ENCODE results near the gene ZNF30. TPM values are rescaled to one million over a fixed set of nuclear protein-coding genes. Genes with fewer than 3 reads are reported as not detected.
"Not testable (repeated sequence)": the region's sequence is repeated elsewhere in the genome, so short reads cannot be mapped to it uniquely, and the experiment has no call there.

The ZNF30 gene
- total RNA-seq, 2 experiments from 2014 or later = 4.4 to 5.5 TPM

DNA sequence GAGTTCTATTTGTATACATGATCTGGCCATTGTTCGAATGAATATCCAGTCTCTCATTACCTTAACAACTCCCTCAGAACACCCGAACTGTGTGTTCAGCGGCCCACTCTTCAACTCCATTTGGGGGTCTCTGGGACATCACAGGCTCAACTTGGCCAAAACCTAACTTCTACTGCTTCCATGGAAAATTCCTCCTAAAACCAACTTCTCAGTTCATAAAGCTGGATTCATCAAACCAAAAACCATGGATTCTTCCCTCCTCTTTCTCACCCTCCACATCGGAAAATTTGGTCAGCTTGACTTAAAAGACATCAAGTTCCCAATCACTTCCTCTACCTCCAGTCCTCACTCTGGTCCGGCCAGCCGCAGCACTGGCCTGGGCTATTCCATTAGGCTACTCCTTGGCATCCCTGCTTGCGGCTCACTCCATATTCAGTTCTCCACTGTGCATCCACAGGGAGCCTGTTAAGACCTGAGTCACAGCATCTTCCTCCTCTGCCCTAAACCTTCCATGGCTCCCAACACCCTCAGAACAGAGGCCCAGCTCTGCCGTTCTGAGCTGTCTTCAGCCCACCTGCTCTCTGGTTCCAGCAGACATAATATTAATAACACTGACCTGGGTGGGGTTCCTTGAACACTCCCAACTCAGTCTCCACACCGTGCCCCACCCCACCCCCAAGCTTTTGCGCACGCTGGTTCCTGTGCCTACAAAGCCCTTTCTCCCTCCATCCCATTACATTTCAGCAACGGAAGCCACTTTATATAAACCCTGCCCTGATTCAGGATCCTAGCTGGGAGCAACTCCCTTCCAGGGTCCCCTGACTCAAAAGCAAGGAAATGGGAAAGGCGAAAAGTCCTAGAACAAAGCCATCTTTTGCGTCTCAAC lies 36.2 kb downstream of the ZNF30 start:
- intact Hi-C loops (cut with micrococcal nuclease) = loop anchor here (10.0 kb wide), 1 partner anchor 188 kb away; the partner anchor contains the start of gene ZNF599
- Mint-ChIP-seq H3K36me3 (ENCODE audit: low read depth) (peaks cover 51% of the 10 kb centered on the region), H3K9me3 (peaks cover 59% of the 10 kb centered on the region), H3K27ac (peak overlapping the region; percentile 60), H3K4me1 (ENCODE audit: low read depth) (peaks cover 21% of the 10 kb centered on the region), H3K27me3 (ENCODE audit: low read depth) (no peaks in the 10 kb centered on the region), H3K4me3 (peak overlapping the region; percentile 89)
- CTCF ChIA-PET = interaction anchor here (0.8 to 1.4 kb wide), 5 partner anchors 11 to 101 kb away, joined by 3 to 4 read pairs (median 4); no protein-coding TSS in a partner anchor
- DNase-seq = peak; percentile 33

DNA sequence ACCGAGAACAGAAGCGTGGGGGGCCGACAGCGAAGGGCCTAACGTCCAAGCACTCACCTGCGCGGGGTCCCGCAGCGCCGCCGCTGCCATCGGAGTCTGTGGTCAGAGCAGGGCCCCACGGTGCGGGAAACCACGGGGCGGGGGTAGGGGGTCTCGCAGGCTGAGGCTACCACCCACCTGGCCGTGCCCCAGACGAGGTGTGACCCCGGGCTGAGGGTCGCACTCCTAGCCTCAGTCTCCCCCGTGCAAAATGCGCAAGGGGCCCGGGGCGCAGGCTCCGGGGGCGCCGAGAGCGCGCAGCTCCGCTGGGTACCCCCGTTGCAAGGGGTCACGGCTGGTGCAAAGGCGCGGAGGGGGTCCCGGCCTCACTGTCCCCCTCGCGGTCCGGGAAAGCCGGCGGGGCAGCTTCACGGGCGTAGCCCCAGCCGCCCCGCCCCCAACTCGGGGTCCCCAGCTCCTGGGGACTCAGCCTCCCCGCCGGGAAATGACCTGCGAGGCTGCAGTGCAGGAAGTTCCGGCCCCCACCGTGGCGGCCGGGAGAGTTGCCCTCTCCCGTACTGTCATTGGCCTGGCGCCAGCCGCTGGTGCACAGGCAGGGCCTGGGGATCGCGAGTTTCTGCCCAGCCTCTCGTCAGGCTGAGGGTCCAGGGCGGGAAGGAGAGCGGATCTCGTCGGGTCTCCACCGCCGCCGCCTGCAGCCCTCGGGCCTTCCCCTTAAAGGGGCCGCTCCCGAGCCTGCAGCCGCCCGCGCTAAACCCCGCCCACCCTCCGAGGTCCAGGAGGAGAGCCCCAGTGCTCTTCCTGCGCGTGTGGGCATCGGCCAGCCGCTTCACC lies 37.1 kb downstream of the ZNF30 start, which contains the start of gene ZNF792:
TSS of gene ZNF792 (minus strand) at position 657 of the 834 bp plus-strand sequence. CDS start at position 90, 567 bp downstream.
- intact Hi-C loops (cut with micrococcal nuclease) = loop anchor here (1.0 to 10.0 kb wide), 2 partner anchors 37 to 189 kb away; partner anchors contain the start of genes ZNF30 and ZNF599
- peaks cover 59% of the 10 kb centered on the region for H3K9me3 Mint-ChIP-seq
- H3K36me3 Mint-ChIP-seq (ENCODE audit: low read depth) = peaks cover 49% of the 10 kb centered on the region
- no peaks in the 10 kb centered on the region for H3K27me3 Mint-ChIP-seq (ENCODE audit: low read depth)
- DNase-seq = peak; percentile 67
- CTCF ChIA-PET = interaction anchor here (0.6 to 1.4 kb wide), 6 partner anchors 10 to 204 kb away, joined by 3 to 4 read pairs (median 4); no protein-coding TSS in a partner anchor
- H3K27ac Mint-ChIP-seq = peak within 1 kb of the TSS; percentile 60
- peaks cover 21% of the 10 kb centered on the region for H3K4me1 Mint-ChIP-seq (ENCODE audit: low read depth)
- H3K4me3 Mint-ChIP-seq = peak within 1 kb of the TSS; percentile 89

DNA sequence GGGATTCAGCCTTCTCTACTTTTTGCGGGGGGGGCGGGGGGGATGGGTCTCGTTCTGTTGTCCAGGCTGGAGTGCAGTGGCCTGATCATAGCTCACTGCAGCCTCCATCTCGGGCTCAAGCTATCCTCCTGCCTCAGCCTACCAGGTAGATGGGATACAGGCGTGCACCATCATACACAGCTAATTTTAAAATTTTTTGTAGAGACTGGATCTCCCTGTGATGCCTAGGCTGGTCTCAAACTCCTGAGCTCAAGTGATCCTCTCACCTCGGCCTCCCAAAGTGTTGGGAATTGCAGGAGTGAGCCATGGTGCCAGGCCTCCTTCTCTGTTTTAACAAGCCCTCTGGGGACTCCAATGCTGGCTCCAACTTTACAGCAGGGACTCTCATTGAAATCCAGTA lies 37.9 kb downstream of the ZNF30 start:
- no peak overlapping the region for H3K27ac Mint-ChIP-seq
- H3K9me3 Mint-ChIP-seq = peaks cover 55% of the 10 kb centered on the region
- CTCF ChIA-PET = no interaction called here
- DNase-seq = no peak
- H3K27me3 Mint-ChIP-seq (ENCODE audit: low read depth) = no peaks in the 10 kb centered on the region
- intact Hi-C loops (cut with micrococcal nuclease) = loop anchor here (1.0 to 10.0 kb wide), 2 partner anchors 38 to 190 kb away; partner anchors contain the start of genes ZNF30 and ZNF599
- peaks cover 21% of the 10 kb centered on the region for H3K4me1 Mint-ChIP-seq (ENCODE audit: low read depth)
- peak overlapping the region; percentile 63 for H3K4me3 Mint-ChIP-seq
- peaks cover 41% of the 10 kb centered on the region for H3K36me3 Mint-ChIP-seq (ENCODE audit: low read depth)

DNA sequence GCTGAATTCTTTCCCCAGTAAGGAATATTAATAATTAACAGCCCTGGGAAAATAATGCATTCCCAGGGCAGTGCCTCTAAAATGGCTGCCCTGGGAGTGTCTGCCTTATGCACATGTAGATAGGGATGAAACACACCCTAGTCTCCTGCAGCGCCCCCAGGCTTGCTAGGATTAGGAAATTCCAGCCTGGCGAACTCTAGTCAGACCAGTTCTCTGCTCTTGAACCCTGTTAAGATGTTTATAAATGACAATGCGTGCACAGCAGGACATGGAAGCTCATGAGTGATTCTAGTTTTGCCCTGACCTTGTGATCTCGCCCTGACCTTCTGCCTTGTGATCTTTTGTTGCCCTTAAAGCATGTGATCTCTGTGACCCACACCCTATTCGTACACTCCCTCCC lies 38.8 kb downstream of the ZNF30 start:
- Mint-ChIP-seq H3K4me1 (ENCODE audit: low read depth) (peaks cover 21% of the 10 kb centered on the region), H3K9me3 (peaks cover 46% of the 10 kb centered on the region), H3K36me3 (ENCODE audit: low read depth) (peaks cover 32% of the 10 kb centered on the region)
- CTCF ChIA-PET = interaction anchor here (1.3 kb wide), 1 partner anchor 78 kb away, joined by 4 read pairs; no protein-coding TSS in a partner anchor
- intact Hi-C loops (cut with micrococcal nuclease) = loop anchor here (10.0 kb wide), 1 partner anchor 191 kb away; the partner anchor contains the start of gene ZNF599
- not testable (repeated sequence) for H3K4me3 Mint-ChIP-seq; H3K27me3 Mint-ChIP-seq (ENCODE audit: low read depth); DNase-seq; H3K27ac Mint-ChIP-seq

DNA sequence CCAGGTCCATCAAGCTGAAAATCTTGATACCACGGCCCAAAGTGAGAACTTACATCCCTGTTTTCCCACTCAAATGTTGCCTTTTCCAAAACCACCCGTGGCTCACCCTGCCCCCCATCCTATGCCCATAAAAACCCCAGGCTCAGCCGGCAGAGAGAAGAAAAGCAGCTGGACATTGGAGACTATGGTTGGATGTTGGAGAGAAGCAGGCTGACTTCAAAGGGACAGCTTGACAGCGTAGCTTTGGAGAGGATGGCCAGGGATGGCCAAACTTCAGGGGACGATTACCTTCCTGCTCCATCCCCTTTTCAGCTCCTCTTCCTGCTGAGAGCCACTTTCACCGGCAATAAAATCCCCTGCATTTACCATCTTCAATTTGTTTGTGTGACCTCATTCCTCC lies 40.8 kb downstream of the ZNF30 start:
- Mint-ChIP-seq H3K27ac (no peak overlapping the region), H3K4me1 (ENCODE audit: low read depth) (peaks cover 9% of the 10 kb centered on the region), H3K9me3 (peaks cover 29% of the 10 kb centered on the region), H3K36me3 (ENCODE audit: low read depth) (peaks cover 15% of the 10 kb centered on the region), H3K27me3 (ENCODE audit: low read depth) (no peaks in the 10 kb centered on the region), H3K4me3 (no peak overlapping the region)
- intact Hi-C loops (cut with micrococcal nuclease) = loop anchor here (10.0 kb wide), 1 partner anchor 193 kb away; the partner anchor contains the start of gene ZNF599
- no peak for DNase-seq
- CTCF ChIA-PET = interaction anchor here (0.9 to 9.0 kb wide), 4 partner anchors 15 to 123 kb away, joined by 3 to 110 read pairs (median 3); no protein-coding TSS in a partner anchor

DNA sequence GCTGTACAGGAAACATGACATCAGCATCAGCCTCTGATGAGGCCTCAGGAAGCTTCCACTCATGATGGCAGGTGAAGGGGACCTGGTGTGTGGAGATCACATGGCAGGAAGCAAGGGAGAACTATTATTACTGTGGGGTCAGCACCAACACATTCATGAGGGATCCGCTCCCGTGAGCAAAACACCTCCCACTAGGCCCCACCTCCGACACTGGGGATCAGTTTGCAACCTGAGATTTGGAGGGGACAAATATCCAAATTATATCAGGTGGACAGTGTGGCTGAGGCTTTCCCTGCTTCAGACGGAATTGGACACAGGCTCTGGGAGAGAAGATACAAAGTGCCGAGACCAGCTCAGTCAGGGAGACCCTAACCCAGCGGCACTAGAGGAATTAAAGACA lies 43.0 kb downstream of the ZNF30 start:
- Mint-ChIP-seq H3K27ac (no peak overlapping the region), H3K36me3 (ENCODE audit: low read depth) (peaks cover 7% of the 10 kb centered on the region), H3K4me3 (no peak overlapping the region), H3K4me1 (ENCODE audit: low read depth) (peaks cover 16% of the 10 kb centered on the region), H3K9me3 (peaks cover 28% of the 10 kb centered on the region), H3K27me3 (ENCODE audit: low read depth) (no peaks in the 10 kb centered on the region)
- CTCF ChIA-PET = interaction anchor here (0.9 to 9.0 kb wide), 2 partner anchors 20 to 44 kb away, joined by 4 to 110 read pairs; no protein-coding TSS in a partner anchor
- intact Hi-C loops (cut with micrococcal nuclease) = loop anchor here (10.0 kb wide), 1 partner anchor 195 kb away; the partner anchor contains the start of gene ZNF599
- DNase-seq = no peak

DNA sequence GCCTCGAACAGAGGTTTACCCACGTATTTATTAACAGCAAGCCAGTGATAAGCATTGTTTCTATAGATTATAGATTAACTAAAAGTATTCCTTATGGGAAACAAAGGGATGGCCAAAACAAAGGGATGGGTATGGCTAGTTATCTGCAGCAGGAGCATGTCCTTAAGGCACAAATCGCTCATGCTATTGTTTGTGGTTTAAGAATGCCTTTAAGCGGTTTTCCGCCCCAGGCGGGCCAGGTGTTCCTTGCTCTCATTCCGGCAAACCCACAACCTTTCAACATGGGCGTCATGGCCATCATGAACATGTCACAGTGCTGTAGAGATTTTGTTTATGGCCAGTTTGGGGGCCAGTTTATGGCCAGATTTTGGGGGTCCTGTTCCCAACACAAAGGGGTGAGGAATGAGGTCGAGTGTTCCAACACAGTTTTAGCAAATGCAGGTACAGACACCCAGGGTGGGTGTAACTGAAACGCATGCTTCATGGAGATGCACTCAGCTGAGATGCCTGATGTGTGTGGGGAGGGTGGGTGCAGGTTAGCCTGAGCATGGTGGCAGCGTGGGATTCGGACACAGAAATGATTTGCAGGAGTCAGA lies 43.6 kb downstream of the ZNF30 start:
- Mint-ChIP-seq H3K4me1 (ENCODE audit: low read depth) (peaks cover 22% of the 10 kb centered on the region), H3K9me3 (peaks cover 28% of the 10 kb centered on the region)
- DNase-seq; H3K27me3 Mint-ChIP-seq (ENCODE audit: low read depth); H3K4me3 Mint-ChIP-seq; intact Hi-C loops (cut with micrococcal nuclease); H3K36me3 Mint-ChIP-seq (ENCODE audit: low read depth); H3K27ac Mint-ChIP-seq: not testable (repeated sequence)
- CTCF ChIA-PET = interaction anchor here (1.6 to 9.0 kb wide), 2 partner anchors 43 to 51 kb away, joined by 4 to 110 read pairs; no protein-coding TSS in a partner anchor

DNA sequence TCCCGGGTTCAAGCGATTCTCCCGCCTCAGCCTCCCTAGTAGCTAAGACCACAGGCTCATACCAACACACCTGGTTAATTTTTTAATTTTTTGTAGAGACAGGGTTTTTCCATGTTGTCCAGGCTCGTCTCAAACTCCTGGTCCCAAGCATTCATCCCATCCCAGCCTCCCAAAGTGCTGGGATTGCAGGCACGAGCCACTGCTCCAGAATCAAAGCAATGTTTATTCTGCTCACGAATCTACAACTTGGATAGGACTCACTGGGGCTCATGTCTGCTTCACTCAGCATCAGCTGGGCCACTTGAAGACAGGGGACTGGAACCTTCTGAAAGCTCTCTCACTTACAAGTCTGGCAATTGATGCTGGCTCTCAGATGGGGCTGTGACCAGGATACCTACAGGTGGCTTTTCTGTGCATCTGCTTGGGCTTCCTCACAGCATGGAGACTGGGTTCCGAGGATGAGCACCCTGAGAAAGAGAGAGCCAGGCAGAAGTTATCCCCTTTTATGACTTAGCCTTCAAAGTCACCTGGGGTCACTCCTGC lies 45.5 kb downstream of the ZNF30 start:
- Mint-ChIP-seq H3K36me3 (ENCODE audit: low read depth) (peaks cover 7% of the 10 kb centered on the region), H3K4me1 (ENCODE audit: low read depth) (peaks cover 24% of the 10 kb centered on the region), H3K9me3 (peaks cover 25% of the 10 kb centered on the region), H3K27me3 (ENCODE audit: low read depth) (no peaks in the 10 kb centered on the region), H3K27ac (no peak overlapping the region), H3K4me3 (no peak overlapping the region)
- no peak for DNase-seq
- intact Hi-C loops (cut with micrococcal nuclease) = loop anchor here (2.0 kb wide), 1 partner anchor 169 kb away; no protein-coding TSS in a partner anchor
- CTCF ChIA-PET = interaction anchor here (0.7 to 9.0 kb wide), 17 partner anchors 10 to 153 kb away, joined by 3 to 110 read pairs (median 4); partner anchors contain the start of gene ZNF30

DNA sequence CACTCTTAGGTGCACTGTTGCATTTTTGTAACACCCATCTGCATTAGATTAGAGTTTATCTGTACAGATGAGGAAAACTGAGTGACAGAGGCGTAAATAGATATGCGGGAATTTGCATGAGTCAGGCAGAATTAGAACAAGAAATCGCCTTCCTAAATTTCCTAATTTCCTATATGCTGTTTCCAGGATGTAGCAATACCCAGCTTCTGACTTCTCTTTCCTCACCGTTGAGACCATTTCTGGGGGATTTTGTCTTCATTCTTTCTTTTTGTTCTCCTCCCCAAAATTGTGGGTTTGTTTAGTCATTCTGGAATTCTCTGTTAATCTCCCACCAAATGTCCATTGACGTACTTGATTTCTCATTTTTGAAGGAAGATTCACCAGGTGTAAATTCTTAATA lies 47.9 kb downstream of the ZNF30 start:
- Mint-ChIP-seq H3K9me3 (peaks cover 9% of the 10 kb centered on the region), H3K27ac (no peak overlapping the region), H3K36me3 (ENCODE audit: low read depth) (no peaks in the 10 kb centered on the region), H3K4me3 (no peak overlapping the region), H3K27me3 (ENCODE audit: low read depth) (no peaks in the 10 kb centered on the region), H3K4me1 (ENCODE audit: low read depth) (peaks cover 24% of the 10 kb centered on the region)
- intact Hi-C loops (cut with micrococcal nuclease) = no loop called here
- DNase-seq = no peak
- CTCF ChIA-PET = interaction anchor here (1.0 to 9.0 kb wide), 4 partner anchors 11 to 47 kb away, joined by 3 to 110 read pairs (median 14); no protein-coding TSS in a partner anchor

DNA sequence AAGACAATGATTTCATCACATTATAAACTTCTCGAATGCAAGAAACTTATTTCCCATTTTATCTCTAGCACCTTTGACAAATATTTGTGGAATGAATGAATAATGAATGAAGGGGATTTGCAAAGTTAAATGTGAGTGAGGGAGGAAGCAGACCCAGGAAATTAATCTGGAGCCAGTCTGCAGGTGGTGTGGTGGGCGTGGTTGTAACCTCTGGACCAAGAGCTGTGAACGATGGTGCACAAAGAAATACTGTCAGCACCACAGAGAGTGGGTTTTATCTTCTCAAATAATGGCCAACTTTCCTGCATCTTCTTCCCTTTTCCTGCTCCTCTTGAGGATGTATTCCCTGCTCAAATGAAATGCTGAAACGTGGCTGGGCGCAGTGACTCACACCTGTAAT lies 48.4 kb downstream of the ZNF30 start:
- Mint-ChIP-seq H3K27me3 (ENCODE audit: low read depth) (no peaks in the 10 kb centered on the region), H3K4me3 (no peak overlapping the region), H3K36me3 (ENCODE audit: low read depth) (no peaks in the 10 kb centered on the region), H3K9me3 (peaks cover 9% of the 10 kb centered on the region), H3K4me1 (ENCODE audit: low read depth) (peaks cover 24% of the 10 kb centered on the region), H3K27ac (no peak overlapping the region)
- CTCF ChIA-PET = interaction anchor here (2.8 to 9.0 kb wide), 2 partner anchors 28 to 38 kb away, joined by 25 to 110 read pairs; no protein-coding TSS in a partner anchor
- intact Hi-C loops (cut with micrococcal nuclease) = no loop called here
- no peak for DNase-seq

DNA sequence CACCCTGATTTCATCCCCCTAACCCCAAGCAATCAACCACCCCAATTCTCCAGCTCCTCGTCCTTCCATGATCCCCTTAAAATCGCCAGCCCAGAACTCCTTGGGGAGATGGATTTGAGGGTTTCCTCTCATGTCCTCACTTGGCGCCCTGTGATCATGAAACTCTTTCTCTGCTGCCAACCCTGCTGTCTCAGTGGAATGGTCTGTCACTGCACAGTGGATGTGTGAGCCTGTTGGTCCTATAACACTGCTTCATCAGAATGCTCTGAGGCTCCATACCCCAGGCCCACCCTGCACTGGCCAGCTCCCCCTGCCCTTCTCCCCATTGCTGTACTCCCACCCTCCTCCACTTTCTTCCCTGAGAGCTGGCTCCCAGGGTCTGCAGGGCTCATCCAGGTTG lies 49.9 kb downstream of the ZNF30 start:
- H3K27me3 Mint-ChIP-seq (ENCODE audit: low read depth) = no peaks in the 10 kb centered on the region
- no peak for DNase-seq
- H3K36me3 Mint-ChIP-seq (ENCODE audit: low read depth) = no peaks in the 10 kb centered on the region
- intact Hi-C loops (cut with micrococcal nuclease) = no loop called here
- no peak overlapping the region for H3K4me3 Mint-ChIP-seq
- peaks cover 9% of the 10 kb centered on the region for H3K9me3 Mint-ChIP-seq
- peaks cover 24% of the 10 kb centered on the region for H3K4me1 Mint-ChIP-seq (ENCODE audit: low read depth)
- CTCF ChIA-PET = interaction anchor here (1.2 kb wide), 1 partner anchor 36 kb away, joined by 3 read pairs; no protein-coding TSS in a partner anchor
- H3K27ac Mint-ChIP-seq = no peak overlapping the region
